H1 (cell line): ENCODE measurements around the gene TFAP2A.

Experiments
- CBX5 ChIP-seq: fragments of 300-800, 300-1000 bp; sonication (generic); IDR thresholded peaks from 2 replicates; pipeline ENCODE4 v1.7.1; 2016; ENCODE audit warnings: antibody characterized with exemption, low read length, low read depth
- EGR1 ChIP-seq: IDR thresholded peaks from 2 replicates; pipeline ENCODE4 v1.6.1; 2011; ENCODE audit warnings: low read depth, low read length, borderline replicate concordance
- EP300 ChIP-seq, 2 experiments: IDR thresholded peaks; 1 replicate in 1 of 2; 2 replicates in 1 of 2; pipeline ENCODE4 v1.6.1; 2011 to 2012; ENCODE audit warnings: low read depth in 2 of 2, low read length in 2 of 2, mild to moderate bottlenecking in 2 of 2, borderline replicate concordance in 1 of 2, inconsistent platforms in 1 of 2, moderate library complexity in 1 of 2
- POLR2AphosphoS5 ChIP-seq: IDR thresholded peaks from 2 replicates; pipeline ENCODE4 v1.6.1; 2011; ENCODE audit warnings: low read depth, low read length
- TF ChIP-seq, protein P1 (sequence below), 3 experiments: IDR thresholded peaks; 1 replicate in 2 of 3; 2 replicates in 1 of 3; pipeline versions ENCODE4 v1.5.1 to v1.6.1; 2011; ENCODE audit warnings: low read length in 3 of 3, mild to moderate bottlenecking in 3 of 3, inconsistent platforms in 2 of 3, low read depth in 1 of 3, moderate library complexity in 1 of 3; ENCODE audit not compliant: insufficient read depth in 1 of 3; ENCODE audit errors: control extremely low read depth in 1 of 3

GRCh38 chr6:10413850-10414738 is 780 bp downstream of the TFAP2A start:
- no peak for TF ChIP-seq POLR2AphosphoS5
- no peak for TF ChIP-seq CBX5
- TF ChIP-seq, protein P1, sequence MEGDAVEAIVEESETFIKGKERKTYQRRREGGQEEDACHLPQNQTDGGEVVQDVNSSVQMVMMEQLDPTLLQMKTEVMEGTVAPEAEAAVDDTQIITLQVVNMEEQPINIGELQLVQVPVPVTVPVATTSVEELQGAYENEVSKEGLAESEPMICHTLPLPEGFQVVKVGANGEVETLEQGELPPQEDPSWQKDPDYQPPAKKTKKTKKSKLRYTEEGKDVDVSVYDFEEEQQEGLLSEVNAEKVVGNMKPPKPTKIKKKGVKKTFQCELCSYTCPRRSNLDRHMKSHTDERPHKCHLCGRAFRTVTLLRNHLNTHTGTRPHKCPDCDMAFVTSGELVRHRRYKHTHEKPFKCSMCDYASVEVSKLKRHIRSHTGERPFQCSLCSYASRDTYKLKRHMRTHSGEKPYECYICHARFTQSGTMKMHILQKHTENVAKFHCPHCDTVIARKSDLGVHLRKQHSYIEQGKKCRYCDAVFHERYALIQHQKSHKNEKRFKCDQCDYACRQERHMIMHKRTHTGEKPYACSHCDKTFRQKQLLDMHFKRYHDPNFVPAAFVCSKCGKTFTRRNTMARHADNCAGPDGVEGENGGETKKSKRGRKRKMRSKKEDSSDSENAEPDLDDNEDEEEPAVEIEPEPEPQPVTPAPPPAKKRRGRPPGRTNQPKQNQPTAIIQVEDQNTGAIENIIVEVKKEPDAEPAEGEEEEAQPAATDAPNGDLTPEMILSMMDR (IDR thresholded peaks at IDR 0.05; ENCODE audit: control extremely low read depth in 1 of 3, insufficient read depth in 1 of 3, low read depth in 1 of 3, low read length in 3 of 3), result peak in 1 of 3 experiments; percentile 2; a peak in 1 of 4 replicates
- no peak for TF ChIP-seq EGR1
- TF ChIP-seq EP300 (IDR thresholded peaks at IDR 0.05; ENCODE audit: borderline replicate concordance in 1 of 2, low read depth in 2 of 2, low read length in 2 of 2), result no peak
